Measurements from ENCODE around the gene UBXN2A.
A peak's percentile ranks its signal among the peaks of the same experiment; 100 is the strongest.

UBXN2A gene

DNA sequence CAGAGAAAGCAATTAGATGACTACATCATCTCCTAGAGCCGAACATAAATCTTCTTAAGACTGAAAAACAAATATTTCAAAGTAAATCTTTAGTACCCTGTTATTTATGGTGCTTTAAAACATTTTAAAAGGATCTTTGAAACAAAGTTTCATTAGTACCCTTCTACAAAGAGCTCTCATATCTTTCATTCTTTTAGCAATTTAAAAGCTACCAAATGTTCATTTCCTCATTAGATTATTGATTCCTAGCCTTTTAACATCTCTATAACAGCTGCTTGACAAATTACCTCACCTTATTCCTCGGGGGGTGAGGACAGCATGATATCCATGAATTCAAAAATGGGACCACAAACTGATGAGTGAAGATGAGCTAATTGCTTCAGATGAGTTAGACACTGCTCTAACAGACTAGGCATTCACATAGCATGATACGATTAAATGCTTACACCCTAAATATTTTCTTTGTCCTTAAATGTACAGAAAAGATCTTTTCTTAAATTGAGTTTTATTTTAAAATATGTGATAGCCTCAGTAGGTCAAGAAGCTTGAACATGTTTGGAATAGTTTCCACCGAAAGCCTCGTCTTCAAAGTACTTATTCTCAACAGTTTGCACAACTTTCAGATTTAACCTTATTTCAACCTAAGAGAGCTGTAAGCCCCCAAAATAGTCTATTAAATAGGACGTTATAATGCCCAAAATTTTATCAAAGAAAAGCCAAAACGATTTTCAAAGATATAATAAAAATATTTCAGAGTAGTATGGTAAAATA, 15.5 kb upstream of the UBXN2A start:
- H3K36me3 ChIP-seq (ENCODE audit: low read length): no peaks in the 10 kb centered on the region
- H4K20me1 ChIP-seq (ENCODE audit: low read depth, low read length): peaks cover 22% of the 10 kb centered on the region; the same call in 1 of the 2 replicates
- H3K27me3 ChIP-seq (ENCODE audit: low read length): no peaks in the 10 kb centered on the region
- H3K9ac ChIP-seq (ENCODE audit: low read length): peak overlapping the region; percentile 87; the same call in 1 of the 2 replicates
- H3K9me3 ChIP-seq (ENCODE audit: insufficient read depth, low read length): no peaks in the 10 kb centered on the region
- no peaks in the 10 kb centered on the region for H3K9me2 ChIP-seq (replicated peaks; ENCODE audit: insufficient read depth, low read length)
- TF ChIP-seq, protein P1, sequence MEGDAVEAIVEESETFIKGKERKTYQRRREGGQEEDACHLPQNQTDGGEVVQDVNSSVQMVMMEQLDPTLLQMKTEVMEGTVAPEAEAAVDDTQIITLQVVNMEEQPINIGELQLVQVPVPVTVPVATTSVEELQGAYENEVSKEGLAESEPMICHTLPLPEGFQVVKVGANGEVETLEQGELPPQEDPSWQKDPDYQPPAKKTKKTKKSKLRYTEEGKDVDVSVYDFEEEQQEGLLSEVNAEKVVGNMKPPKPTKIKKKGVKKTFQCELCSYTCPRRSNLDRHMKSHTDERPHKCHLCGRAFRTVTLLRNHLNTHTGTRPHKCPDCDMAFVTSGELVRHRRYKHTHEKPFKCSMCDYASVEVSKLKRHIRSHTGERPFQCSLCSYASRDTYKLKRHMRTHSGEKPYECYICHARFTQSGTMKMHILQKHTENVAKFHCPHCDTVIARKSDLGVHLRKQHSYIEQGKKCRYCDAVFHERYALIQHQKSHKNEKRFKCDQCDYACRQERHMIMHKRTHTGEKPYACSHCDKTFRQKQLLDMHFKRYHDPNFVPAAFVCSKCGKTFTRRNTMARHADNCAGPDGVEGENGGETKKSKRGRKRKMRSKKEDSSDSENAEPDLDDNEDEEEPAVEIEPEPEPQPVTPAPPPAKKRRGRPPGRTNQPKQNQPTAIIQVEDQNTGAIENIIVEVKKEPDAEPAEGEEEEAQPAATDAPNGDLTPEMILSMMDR (IDR thresholded peaks at IDR 0.05; ENCODE audit: insufficient read depth, low read length, poor library complexity, severe bottlenecking): no peak
- no peak for TF ChIP-seq EZH2phosphoT487 (conservative IDR thresholded peaks at IDR 0.05; ENCODE audit: low read length)
- H3K4me2 ChIP-seq (ENCODE audit: low read depth, low read length, poor library complexity, severe bottlenecking): peak overlapping the region; percentile 80
- peak overlapping the region; percentile 82 for H3K4me3 ChIP-seq (ENCODE audit: insufficient read depth, low read length, poor library complexity, severe bottlenecking)
- no peak overlapping the region for H2AFZ ChIP-seq (ENCODE audit: low read depth, low read length, severe bottlenecking)
- peaks cover 57% of the 10 kb centered on the region for H3K79me2 ChIP-seq (ENCODE audit: insufficient read depth, low read length)
- H3K27ac ChIP-seq (ENCODE audit: low read depth, low read length): no peak overlapping the region
- peaks cover 17% of the 10 kb centered on the region; the same call in 1 of the 2 replicates for H3F3A ChIP-seq (ENCODE audit: insufficient read depth)

DNA sequence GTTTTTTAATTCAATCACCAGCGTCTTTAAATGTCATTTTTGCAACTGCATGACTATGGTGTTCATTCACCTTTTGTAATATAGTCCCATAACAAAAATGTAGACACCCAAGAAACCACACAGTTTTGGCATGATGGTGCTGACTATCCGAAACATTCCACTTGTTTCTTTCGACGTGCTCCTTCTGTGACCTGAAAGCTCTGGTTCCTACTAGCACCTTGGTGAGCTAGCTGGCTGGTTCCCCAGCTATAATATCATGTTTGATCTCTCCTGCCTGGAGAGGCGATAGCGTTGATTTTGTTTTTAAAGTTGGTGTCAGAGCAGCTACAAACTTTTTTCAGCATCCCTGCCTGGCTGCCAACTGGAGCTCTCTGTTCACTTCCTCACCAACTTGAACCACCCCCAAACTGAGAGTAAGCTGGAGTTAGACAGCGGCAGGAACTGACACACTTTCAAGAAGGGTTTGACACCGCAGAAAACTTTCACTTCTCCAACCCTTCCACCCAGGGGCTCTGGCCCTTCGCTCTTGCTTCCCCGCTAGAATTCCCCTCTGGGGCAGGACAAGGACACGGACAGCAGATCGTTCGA, 14.5 kb upstream of the UBXN2A start:
- Histone ChIP-seq H3K36me3 (ENCODE audit: low read length) (no peaks in the 10 kb centered on the region), H3K9ac (ENCODE audit: low read length) (peak overlapping the region; percentile 87), H4K20me1 (ENCODE audit: low read depth, low read length) (peaks cover 22% of the 10 kb centered on the region; the same call in 1 of the 2 replicates), H3F3A (ENCODE audit: insufficient read depth) (peaks cover 17% of the 10 kb centered on the region; the same call in 1 of the 2 replicates), H3K27me3 (ENCODE audit: low read length) (no peaks in the 10 kb centered on the region), H2AFZ (ENCODE audit: low read depth, low read length, severe bottlenecking) (peak overlapping the region; percentile 81), H3K9me3 (ENCODE audit: insufficient read depth, low read length) (no peaks in the 10 kb centered on the region), H3K79me2 (ENCODE audit: insufficient read depth, low read length) (peaks cover 47% of the 10 kb centered on the region), H3K27ac (ENCODE audit: low read depth, low read length) (peak overlapping the region; percentile 77), H3K4me3 (ENCODE audit: insufficient read depth, low read length, poor library complexity, severe bottlenecking) (peak overlapping the region; percentile 82), H3K9me2 (replicated peaks; ENCODE audit: insufficient read depth, low read length) (no peaks in the 10 kb centered on the region), H3K4me2 (ENCODE audit: low read depth, low read length, poor library complexity, severe bottlenecking) (peak overlapping the region; percentile 80)
- TF ChIP-seq, protein P1 (IDR thresholded peaks at IDR 0.05; ENCODE audit: insufficient read depth, low read length, poor library complexity, severe bottlenecking): no peak
- no peak for TF ChIP-seq EZH2phosphoT487 (conservative IDR thresholded peaks at IDR 0.05; ENCODE audit: low read length)

DNA sequence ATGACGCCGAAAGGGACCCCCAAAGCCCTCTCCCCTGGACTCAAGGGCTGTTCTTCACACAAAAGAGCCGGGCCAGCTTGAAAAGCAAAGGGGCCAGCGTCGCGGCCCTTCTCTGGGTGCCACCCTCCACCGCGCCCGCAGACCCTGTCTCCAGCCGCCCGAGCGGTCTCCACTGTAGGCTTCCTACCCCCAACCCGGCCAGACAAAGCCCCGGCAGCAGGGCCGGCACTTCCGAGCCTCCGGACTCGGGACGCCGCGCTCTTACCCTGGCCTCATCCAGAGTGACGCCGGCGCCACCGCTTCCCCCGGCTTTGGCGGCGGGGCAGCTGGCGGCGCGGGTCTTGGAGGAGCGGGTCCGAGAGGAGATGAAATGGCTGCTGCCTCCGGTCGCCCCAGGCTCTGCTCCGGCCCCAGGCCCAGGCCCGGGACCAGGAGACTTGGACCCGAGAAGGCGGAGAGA, 13.9 kb upstream of the UBXN2A start:
- TF ChIP-seq EZH2phosphoT487 (conservative IDR thresholded peaks at IDR 0.05; ENCODE audit: low read length): no peak
- TF ChIP-seq, protein P1 (IDR thresholded peaks at IDR 0.05; ENCODE audit: insufficient read depth, low read length, poor library complexity, severe bottlenecking): no peak
- H3K4me2 ChIP-seq (ENCODE audit: low read depth, low read length, poor library complexity, severe bottlenecking): peak overlapping the region; percentile 80

More for the DNA sequence above, 13.9 kb upstream of the UBXN2A start:
- peaks cover 17% of the 10 kb centered on the region; the same call in 1 of the 2 replicates for H3F3A ChIP-seq (ENCODE audit: insufficient read depth)
- no peaks in the 10 kb centered on the region for H3K36me3 ChIP-seq (ENCODE audit: low read length)
- no peaks in the 10 kb centered on the region for H3K9me2 ChIP-seq (replicated peaks; ENCODE audit: insufficient read depth, low read length)
- H3K4me3 ChIP-seq (ENCODE audit: insufficient read depth, low read length, poor library complexity, severe bottlenecking): peak overlapping the region; percentile 82
- H4K20me1 ChIP-seq (ENCODE audit: low read depth, low read length): peaks cover 22% of the 10 kb centered on the region; the same call in 1 of the 2 replicates
- H3K27ac ChIP-seq (ENCODE audit: low read depth, low read length): peak overlapping the region; percentile 77
- H3K79me2 ChIP-seq (ENCODE audit: insufficient read depth, low read length): peaks cover 45% of the 10 kb centered on the region
- H3K9ac ChIP-seq (ENCODE audit: low read length): peak overlapping the region; percentile 87
- no peaks in the 10 kb centered on the region for H3K27me3 ChIP-seq (ENCODE audit: low read length)
- no peaks in the 10 kb centered on the region for H3K9me3 ChIP-seq (ENCODE audit: insufficient read depth, low read length)
- H2AFZ ChIP-seq (ENCODE audit: low read depth, low read length, severe bottlenecking): peak overlapping the region; percentile 81
